GM12864 (cell line): ENCODE data around the gene MTERF2.

Experiments used
- DNase-seq: peaks from one replicate; pipeline ENCODE4 v3.0.0-alpha.2; 2011; ENCODE audit warnings: low read depth
- H3K4me3 ChIP-seq: 2 replicates; pipeline ENCODE4 v1.5.1; 2011; ENCODE audit warnings: mild to moderate bottlenecking, low read depth, low read length, control low read depth
- TF ChIP-seq, protein P1 (sequence below): IDR thresholded peaks from 2 replicates; pipeline ENCODE4 v1.5.1; 2011; ENCODE audit warnings: low read depth, mild to moderate bottlenecking, moderate library complexity, low read length, control low read depth, inconsistent platforms; ENCODE audit errors: missing control alignments

Gene MTERF2

DNA sequence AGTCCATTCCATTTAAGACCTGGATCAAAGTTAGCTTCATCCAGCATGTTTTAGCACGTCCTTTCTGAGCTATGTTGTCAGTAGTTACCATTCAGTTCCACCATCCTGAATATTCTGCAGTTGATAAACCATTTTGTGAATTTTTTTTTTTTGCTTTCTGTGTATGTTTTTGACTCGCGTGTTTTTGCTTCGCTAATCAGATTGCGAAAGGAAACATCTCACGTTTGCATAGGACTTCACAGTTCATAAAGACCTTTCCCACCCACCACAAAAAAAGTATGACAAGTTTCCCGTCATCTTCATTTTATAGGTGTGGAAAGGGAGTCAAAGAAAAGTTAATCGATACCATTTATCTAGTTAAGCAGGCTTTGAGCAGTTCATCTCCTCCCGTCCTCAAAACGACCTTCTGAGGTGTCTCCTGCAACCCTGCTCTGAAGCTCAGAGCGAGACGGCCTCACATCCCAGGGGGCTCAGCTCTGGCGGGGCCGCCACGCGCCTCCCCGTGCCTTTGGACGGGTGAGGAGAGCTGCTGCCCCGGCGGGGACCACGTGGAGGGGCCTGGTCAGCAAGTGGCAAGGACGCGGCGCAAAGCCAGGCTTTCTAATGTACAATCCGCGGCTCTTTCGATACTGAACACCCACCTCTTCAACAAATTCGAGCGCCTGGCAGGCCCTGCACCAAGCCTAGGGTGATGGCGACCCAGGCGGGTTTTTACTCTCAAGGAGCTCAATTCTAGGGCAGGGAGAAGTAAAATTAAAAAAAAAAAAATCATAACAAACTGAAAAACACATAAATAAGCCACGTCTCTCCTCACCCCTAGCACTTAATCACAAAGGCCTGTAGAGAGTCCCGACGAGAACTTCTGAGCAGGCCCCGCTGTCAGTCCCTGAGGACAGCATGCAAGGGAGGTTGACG is 32.2 kb downstream of the MTERF2 start:
- no peak for DNase-seq
- TF ChIP-seq, protein P1, sequence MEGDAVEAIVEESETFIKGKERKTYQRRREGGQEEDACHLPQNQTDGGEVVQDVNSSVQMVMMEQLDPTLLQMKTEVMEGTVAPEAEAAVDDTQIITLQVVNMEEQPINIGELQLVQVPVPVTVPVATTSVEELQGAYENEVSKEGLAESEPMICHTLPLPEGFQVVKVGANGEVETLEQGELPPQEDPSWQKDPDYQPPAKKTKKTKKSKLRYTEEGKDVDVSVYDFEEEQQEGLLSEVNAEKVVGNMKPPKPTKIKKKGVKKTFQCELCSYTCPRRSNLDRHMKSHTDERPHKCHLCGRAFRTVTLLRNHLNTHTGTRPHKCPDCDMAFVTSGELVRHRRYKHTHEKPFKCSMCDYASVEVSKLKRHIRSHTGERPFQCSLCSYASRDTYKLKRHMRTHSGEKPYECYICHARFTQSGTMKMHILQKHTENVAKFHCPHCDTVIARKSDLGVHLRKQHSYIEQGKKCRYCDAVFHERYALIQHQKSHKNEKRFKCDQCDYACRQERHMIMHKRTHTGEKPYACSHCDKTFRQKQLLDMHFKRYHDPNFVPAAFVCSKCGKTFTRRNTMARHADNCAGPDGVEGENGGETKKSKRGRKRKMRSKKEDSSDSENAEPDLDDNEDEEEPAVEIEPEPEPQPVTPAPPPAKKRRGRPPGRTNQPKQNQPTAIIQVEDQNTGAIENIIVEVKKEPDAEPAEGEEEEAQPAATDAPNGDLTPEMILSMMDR = no peak
- peak overlapping the region; percentile 96 for H3K4me3 ChIP-seq

DNA sequence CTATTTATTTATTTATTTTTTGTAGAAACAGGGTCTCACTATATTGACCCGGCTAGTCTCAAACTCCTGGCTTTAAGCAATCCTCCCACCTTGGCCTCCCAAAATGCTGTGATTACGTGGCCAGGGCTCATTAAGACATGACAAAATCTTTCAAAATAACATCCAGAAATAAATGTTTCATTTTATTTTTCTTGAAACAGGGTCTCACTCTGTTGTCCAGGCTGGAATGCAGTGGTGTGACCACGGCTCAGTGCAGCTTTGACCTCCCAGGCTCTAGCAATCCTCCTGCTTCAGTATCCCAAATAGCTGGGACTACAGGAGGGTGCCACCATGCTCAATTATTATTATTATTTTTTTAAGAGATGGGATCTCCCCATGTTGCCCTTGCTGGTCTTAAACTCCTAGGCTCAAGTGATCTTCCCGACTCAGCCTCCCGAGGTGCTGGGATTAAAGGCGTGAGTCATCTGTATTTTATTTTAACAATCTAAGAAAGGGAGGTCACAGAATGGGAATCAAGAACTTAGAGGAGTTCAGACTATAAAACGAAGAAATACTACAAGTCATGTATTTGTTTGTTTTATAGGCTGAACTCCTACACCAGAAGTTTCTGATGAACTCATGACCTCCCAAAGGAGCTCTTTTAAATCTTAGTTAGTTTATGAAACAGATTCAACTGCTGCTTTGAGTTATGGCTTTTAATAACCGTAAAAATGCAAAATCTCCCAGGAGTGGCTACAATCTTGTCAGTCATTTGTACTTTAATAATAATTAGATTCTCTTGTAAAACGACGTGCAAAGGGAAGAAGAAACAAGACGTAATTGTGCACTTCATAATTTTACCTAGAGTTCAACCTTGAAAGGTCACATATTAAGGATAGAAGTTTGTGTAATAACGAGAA is 33.3 kb downstream of the MTERF2 start:
- no peak for DNase-seq
- TF ChIP-seq, protein P1 = no peak

DNA sequence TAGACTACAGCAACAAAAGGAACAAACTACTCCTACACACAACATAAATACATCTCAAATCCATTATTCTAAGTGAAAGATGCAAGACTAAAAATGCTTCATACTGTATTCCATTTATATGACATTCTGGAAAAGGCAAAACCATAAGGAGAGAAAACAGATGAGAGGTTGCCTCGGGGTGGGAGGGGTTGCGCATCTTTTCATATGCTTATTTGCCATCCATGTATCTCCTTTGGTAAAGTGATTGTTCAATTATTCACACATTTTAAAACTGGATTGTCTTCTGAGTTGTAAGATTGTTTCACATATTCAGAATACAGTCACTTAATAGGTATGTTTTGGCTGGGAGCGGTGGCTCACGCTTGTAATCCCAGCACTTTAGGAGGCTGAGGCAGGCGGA is 36.4 kb downstream of the MTERF2 start:
- TF ChIP-seq, protein P1 = no peak
- H3K4me3 ChIP-seq = no peak overlapping the region
- DNase-seq = no peak

More for the DNA sequence above, 33.3 kb downstream of the MTERF2 start:
- H3K4me3 ChIP-seq = no peak overlapping the region

DNA sequence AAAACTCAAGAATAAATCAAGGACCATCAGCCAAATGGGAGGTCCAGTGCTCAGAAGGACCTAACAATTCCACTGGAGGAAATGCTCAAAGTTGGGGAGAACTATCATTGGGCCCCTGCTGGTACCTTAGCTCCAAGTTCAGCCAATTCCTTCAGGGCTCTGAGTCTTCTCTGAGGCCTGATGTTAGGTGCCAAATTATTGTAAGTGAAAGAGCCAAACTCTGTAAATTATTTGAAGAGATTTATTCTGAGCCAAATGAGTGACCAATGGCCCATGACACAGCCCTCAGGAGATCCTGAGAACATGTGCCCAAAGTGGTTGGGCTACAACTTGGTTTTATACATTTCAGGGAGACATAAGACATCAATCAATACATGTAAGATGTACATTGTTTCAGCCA is 39.5 kb downstream of the MTERF2 start:
- DNase-seq = no peak
- TF ChIP-seq, protein P1 = no peak

DNA sequence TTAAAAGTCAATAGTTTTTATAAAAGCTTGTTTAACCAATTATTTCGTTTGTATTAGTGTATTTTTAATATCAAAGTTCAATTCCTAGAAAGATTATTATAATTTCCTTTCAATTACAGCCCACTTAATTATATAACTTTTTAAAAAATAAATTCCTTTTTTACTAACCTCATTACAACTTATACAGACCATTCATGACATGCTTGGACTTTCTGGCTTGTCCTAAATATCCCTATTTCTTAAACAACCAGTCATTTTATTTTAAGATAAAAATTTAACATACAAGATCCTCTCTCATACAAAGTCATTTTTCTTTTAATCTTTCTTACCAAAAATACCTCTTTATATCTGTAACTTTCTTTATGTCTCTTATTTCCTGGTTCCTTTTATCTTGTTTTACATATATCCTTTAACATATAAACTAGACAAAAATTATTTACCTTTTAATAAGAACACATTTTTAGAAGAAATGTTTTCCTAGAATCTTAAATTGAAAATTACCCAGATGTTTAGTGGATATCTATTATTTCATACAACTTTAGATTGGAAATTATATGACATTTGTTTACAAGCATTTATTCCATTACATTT is 41.6 kb downstream of the MTERF2 start:
- DNase-seq = no peak
- TF ChIP-seq, protein P1 = no peak
- H3K4me3 ChIP-seq = no peak overlapping the region

More for the DNA sequence above, 39.5 kb downstream of the MTERF2 start:
- no peak overlapping the region for H3K4me3 ChIP-seq

DNA sequence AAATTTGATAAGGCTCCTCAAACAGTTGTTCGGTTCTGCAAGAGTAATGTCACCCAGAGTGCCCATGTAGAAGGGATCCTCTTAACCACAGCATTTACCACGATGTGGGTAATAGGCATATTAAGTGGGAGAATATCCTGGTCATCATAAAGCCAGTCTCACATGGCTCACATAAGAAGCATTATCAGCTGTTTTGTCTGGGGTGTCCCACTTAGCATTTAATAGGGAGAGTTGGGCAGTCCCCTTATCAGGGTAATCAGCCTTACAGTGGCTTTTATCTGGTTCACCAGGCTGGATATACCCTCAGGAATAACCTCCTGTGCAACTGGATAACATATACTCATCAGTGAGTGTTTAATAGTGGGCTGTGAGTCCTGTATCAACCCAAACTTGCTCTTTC is 44.2 kb downstream of the MTERF2 start:
- H3K4me3 ChIP-seq = no peak overlapping the region
- no peak for DNase-seq
- TF ChIP-seq, protein P1 = no peak
